GM13976 (cell line): ENCODE measurements around the gene ALPL.

Experiments
- DNase-seq: peaks from one replicate; pipeline ENCODE4 v3.0.0; 2012; ENCODE audit warnings: low spot score
- in situ Hi-C: fragments of 300-500 bp; cut with MboI; formaldehyde crosslinking; loops from one replicate; pipeline ENCODE4 v1.12.0; 2022; ENCODE audit warnings: low sequenced_read_pairs, mixed read lengths, inconsistent platforms; ENCODE audit not compliant: unreplicated experiment
- TF ChIP-seq, protein P1 (sequence below): IDR thresholded peaks from 2 replicates; pipeline ENCODE4 v1.5.1; 2012; ENCODE audit warnings: borderline replicate concordance, mild to moderate bottlenecking; ENCODE audit not compliant: insufficient read depth; ENCODE audit errors: extremely low read depth, missing control alignments, control extremely low read depth

Gene ALPL

DNA sequence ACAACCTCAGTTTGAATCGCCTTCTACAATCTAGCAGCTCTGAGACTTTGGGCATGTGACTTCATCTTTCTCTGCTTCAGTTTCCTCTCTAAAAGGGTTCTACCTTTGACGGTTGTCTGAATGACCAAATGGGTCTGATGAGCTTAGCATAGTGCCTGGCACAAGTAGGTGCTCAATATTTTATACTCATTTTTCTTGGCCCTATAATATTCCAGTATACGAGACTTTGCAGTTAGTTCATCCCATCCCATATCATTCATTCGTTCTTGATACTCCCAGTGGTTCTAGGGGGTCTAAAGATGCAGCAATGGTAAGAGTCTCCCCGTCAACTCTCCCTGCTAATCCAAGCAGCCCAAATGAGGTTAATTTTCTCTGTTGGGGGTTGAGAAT is 67.6 kb downstream of the ALPL start:
- TF ChIP-seq, protein P1, sequence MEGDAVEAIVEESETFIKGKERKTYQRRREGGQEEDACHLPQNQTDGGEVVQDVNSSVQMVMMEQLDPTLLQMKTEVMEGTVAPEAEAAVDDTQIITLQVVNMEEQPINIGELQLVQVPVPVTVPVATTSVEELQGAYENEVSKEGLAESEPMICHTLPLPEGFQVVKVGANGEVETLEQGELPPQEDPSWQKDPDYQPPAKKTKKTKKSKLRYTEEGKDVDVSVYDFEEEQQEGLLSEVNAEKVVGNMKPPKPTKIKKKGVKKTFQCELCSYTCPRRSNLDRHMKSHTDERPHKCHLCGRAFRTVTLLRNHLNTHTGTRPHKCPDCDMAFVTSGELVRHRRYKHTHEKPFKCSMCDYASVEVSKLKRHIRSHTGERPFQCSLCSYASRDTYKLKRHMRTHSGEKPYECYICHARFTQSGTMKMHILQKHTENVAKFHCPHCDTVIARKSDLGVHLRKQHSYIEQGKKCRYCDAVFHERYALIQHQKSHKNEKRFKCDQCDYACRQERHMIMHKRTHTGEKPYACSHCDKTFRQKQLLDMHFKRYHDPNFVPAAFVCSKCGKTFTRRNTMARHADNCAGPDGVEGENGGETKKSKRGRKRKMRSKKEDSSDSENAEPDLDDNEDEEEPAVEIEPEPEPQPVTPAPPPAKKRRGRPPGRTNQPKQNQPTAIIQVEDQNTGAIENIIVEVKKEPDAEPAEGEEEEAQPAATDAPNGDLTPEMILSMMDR = no peak
- in situ Hi-C loops = no loop called here
- DNase-seq = no peak

DNA sequence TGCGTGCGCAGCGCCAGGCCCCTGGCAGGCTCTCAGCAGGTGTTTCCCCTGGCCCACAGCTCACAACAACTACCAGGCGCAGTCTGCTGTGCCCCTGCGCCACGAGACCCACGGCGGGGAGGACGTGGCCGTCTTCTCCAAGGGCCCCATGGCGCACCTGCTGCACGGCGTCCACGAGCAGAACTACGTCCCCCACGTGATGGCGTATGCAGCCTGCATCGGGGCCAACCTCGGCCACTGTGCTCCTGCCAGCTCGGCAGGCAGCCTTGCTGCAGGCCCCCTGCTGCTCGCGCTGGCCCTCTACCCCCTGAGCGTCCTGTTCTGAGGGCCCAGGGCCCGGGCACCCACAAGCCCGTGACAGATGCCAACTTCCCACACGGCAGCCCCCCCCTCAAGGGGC is 68.1 kb downstream of the ALPL start:
- in situ Hi-C loops = no loop called here
- TF ChIP-seq, protein P1 = no peak
- no peak for DNase-seq

DNA sequence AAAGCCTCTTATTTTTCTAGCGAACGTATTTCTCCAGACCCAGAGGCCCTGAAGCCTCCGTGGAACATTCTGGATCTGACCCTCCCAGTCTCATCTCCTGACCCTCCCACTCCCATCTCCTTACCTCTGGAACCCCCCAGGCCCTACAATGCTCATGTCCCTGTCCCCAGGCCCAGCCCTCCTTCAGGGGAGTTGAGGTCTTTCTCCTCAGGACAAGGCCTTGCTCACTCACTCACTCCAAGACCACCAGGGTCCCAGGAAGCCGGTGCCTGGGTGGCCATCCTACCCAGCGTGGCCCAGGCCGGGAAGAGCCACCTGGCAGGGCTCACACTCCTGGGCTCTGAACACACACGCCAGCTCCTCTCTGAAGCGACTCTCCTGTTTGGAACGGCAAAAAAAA is 68.7 kb downstream of the ALPL start:
- in situ Hi-C loops = no loop called here
- TF ChIP-seq, protein P1 = no peak
- no peak for DNase-seq

DNA sequence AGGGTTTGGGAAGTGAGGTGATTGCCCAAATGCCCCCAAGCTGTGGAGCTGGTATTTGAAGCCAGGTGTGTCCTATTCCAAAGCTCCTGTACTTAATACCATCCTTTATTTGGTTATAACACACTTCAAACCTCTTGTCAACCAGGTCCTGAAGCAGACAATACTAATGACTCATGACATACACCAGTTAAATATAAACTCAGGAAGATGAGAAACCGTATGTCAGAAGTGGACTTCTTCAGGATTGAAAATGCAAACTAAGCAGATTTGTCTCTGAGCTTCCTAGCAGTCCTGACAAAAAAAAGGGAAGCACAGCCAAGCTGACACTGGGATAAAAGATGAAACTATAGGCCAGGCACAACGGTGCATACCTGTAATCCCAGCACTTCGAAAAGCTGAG is 70.6 kb downstream of the ALPL start:
- in situ Hi-C loops = no loop called here
- no peak for DNase-seq
- TF ChIP-seq, protein P1 = no peak

DNA sequence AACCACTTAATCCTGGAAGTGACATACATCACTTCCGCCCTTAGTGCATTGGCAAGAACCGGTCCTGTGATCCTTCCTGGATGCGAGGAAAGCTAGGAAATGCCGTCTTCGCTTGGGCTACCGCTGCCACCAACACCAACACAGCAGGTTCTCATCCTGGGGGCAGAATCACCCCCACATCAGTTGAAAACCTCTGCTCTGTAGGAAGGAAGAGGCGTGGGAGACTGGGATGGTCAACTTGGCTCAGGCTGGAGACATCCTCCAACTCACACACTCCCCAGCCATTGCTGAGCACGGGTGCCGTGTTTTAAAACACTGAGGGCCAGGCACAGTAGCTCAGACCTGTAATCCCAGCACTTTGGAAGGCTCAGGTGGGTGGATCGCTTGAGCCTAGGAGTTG is 74.9 kb downstream of the ALPL start:
- in situ Hi-C loops = no loop called here
- DNase-seq = no peak
- TF ChIP-seq, protein P1 = no peak

DNA sequence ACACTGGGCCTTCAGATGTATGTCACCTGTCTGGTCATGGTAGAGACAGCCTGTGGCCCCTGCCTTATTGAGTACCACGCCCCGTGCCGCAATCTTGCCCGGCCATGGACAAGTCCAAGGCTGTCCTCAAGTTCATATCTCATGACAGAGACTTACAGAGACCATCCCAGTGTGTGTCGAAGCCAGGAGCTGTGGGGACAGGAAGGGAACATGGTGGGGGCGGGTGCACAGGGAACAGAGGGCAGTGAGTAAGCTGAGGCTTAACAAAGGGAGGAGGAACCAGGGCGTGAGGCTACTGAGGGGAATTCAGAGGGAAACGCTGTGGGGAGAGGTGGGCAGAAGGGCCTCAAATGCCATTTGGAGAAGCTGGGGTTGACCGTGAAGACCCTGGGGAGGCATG is 75.8 kb downstream of the ALPL start:
- TF ChIP-seq, protein P1 = no peak
- in situ Hi-C loops = no loop called here

DNA sequence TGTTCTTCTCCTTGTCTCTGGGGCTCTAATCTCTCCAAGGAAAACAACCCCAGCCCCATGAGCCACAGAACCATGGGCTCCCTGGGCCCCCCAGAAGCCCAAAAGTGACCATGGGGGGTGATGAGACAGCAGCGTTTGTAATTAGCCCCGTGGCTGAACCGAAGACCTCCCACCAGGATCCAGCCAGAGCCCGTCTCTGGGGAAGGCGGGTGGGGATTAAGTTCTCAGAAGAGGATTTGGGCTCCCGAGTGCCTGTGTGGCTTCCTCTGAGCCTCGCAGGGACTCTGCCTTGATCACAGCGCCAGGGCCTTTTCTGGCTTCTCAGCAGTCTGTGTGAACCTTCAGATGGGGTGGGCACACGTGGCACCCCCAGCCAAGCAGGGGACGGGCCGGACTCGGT is 77.0 kb downstream of the ALPL start:
- DNase-seq = no peak
- TF ChIP-seq, protein P1 = no peak
- in situ Hi-C loops = no loop called here

More for the DNA sequence above, 75.8 kb downstream of the ALPL start:
- no peak for DNase-seq
